Stromal cell of bone marrow (primary cell): ENCODE measurements around the gene YKT6.
A peak's percentile ranks its signal among the peaks of the same experiment; 100 is the strongest.
"Not testable (repeated sequence)": the region's sequence is repeated elsewhere in the genome, so short reads cannot be mapped to it uniquely, and the experiment has no call there.

Experiments used
- DNase-seq: peaks from one replicate; pipeline ENCODE4 v3.0.0-alpha.2; 2012; ENCODE audit warnings: low read depth

The YKT6 gene

GRCh38 chr7:44172803-44173424 is 27.9 kb upstream of the YKT6 start:
- no peak for DNase-seq

GRCh38 chr7:44173911-44174693 is 26.7 kb upstream of the YKT6 start:
- DNase-seq, result no peak

DNA sequence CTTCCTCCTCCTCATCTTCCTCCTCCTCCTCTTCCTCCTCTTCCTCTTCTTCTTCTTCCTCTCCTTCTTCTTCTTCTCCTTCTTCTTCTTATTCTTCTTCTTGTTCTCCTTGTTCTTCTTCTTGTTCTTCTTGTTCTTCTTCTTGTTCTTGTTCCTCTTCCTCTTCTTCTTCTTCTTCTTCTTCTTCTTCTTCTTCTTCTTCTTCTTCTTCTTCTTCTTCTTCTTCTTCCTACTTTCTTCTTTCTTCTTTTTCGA is 26.2 kb upstream of the YKT6 start:
- not testable (repeated sequence) for DNase-seq

GRCh38 chr7:44175730-44176129 is 25.0 kb upstream of the YKT6 start:
- no peak for DNase-seq

DNA sequence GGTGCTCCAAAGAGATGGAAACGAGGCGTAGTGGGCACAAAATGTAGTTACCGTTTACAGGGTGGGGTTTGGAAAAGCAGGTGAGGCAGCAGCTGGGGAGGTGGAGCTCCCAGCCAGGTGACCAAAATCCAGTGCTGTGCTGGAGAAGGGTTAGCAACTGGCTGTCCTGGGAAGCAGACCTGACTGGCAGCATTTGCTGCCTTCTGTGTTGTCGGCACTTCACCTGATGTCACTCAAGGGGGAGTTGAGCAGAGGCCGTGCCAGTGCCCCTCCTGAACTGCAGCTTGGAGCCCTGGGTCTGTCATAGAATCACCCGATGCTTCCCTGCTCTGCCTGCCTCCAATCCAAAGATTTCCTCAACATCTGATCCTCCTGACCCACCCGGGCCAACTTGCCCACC is 24.3 kb upstream of the YKT6 start:
- no peak for DNase-seq

DNA sequence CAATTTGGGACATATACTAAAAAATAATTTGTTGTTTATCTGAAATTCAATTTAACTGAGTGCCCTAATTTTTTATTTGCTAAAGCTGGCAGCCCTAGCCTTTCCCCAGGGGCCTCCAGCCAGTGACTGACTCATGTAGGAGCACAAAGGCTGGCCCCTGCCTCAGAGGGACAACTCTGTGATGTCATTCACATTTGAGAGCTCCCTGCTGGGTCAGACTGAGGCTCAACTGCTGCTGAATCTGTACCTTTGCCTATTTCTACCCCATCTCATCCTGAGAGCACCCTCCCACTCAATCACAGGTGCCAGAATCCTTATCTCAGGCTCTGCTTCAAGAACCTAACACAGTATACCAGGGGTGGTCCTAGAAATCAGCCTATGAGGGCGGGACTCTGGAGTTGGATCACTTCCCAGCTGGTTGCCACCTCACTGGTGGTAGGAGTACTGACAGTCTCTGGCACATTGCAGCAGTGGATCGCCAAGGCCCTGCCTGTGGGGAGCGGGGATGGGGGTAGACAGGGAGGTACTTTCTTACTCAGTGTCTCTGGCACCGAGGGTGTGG is 23.1 kb upstream of the YKT6 start:
- DNase-seq, result peak; percentile 32

DNA sequence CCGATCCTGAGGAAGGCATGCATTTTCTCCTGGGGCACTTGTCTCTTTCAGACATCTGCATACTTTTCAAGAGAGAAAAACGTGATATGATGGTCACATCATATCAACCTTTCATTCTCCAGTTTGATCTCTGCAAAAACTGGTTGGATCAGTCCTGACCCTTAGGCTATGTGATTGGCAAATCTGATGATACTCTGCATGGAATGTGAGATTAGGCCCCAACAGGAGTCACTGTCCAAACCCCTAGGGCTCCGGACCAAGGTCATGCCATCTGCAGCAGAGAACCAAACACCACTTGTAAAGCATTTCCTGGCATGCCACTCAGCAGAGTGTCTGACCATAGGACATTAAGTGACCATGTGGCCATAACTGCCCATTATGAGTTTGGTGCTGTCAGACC is 20.1 kb upstream of the YKT6 start:
- DNase-seq, result no peak

- DNase-seq, result no peak
Observed at GRCh38 chr7:44182827-44183226, 18.0 kb upstream of the YKT6 start.

GRCh38 chr7:44183386-44183785 is 17.4 kb upstream of the YKT6 start:
- no peak for DNase-seq

- DNase-seq, result peak; percentile 67
Observed at GRCh38 chr7:44184206-44184872, 16.4 kb upstream of the YKT6 start.

- no peak for DNase-seq
Observed at GRCh38 chr7:44184873-44185446, 15.8 kb upstream of the YKT6 start.

GRCh38 chr7:44185729-44186128 is 15.0 kb upstream of the YKT6 start:
- no peak for DNase-seq

DNA sequence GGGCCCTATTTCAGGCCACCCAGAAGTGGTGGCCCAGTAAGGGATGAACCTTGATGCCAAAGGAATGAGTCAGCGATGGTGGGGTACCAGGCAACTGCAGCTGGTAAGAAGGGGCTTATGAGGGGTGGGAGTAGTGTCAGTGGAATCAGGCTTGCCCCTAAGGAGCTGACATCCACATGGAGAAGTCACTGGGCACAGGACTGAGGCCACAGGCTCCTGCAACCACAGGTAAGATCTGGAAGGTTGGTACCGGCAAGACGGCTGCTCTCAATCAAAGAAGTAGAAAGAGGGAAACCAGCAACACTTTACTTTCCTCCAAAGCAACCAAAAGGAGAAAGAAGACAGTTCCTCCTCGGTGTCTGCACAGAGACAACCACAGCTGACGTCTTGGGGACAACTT is 14.0 kb upstream of the YKT6 start:
- no peak for DNase-seq

- no peak for DNase-seq
Observed at GRCh38 chr7:44187636-44188416, 13.0 kb upstream of the YKT6 start.

DNA sequence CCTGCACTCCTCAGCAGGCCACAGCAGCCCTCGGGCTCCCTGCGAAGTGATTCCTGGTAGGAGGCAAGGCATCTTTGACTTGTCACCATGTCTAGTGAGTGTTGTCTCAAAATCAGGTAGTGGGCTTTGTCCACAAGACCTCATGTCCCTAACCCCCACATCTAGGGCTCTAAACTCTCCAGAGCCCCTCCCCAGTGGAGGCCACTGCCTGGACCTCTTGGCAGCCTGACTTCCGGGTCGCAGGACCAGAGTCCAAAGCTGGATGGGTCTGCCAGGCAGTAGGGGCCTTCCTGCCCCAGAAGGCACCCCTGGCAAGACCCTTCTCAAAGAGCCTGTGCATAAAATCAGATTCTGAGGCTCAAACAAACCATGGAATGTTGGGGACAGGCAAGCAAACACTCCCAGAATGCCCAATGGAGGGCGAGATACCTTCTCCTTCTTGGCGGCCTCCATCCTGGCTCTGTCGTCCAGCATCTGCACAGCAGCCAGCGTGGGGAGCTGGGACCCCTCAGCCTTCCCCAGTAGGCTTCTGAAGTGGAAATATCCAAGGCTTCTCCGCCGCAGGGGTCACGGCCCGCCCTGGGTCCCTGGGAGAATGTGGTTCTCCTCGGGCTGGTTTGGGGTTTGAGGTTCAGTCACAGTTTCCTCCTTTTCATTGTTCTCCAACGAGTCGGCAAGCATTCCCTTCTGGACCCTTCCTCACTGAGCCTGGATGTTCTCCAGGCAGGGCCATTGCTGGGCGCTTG is 12.1 kb upstream of the YKT6 start:
- no peak for DNase-seq

DNA sequence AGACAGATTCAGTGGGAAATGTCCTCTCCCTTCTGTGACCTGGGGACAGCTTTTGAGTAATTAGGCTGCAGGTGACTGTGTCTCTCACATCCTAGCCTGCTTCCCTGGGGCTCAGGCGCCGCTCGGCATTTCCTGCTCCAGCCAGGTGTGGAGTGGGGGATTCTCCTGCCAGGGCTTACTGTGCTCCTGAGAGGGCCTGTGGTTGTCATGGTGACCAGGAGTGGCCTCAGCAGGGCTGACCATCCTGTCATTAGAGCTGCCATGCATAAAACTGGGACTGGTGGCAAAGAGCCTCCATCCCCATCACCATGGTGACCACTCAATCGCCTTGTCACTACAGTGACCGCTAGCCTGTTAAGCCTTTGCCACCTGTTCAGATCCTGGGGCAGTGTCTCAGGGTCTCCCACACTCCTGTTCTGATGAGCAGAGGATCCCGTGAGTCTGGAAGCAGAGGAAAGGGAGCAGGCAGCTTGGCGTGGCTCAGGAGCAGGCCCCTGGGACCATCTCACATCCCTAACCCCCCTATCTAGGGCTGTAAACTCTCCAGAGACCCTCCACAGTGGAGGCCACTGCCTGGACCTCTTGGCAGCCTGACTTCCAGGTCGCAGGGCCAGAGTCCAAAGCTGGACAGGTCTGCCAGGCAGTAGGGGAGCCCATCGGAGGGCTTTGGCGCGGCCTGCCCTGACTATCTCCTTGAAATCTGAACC is 11.3 kb upstream of the YKT6 start, which contains the start of gene GCK:
Gene GCK (minus strand): TSS at position 154 of the 707 bp plus-strand sequence. CDS start 486 bp downstream, outside the sequence.
- no peak for DNase-seq

GRCh38 chr7:44189993-44190872 is 10.5 kb upstream of the YKT6 start:
- no peak for DNase-seq

DNA sequence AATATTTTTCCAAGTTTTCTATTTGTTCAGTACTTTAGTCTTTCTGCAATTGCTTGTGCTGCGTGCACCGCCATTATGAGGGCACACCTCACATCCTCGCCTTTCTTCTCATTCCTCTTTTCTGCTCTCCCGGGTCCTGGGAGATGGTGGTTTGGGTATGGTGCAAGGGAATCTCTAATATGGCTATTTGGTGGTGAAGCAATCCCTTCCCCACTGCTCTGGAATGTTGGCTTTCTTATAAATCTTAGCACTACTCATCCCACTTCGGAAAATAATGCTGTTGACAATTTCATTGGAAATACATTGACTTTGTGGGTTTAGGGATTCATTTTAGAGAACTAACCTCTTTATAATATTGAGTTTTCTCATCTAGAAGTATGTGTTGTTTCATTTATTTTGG is 9.6 kb upstream of the YKT6 start:
- no peak for DNase-seq

GRCh38 chr7:44193011-44193802 is 7.6 kb upstream of the YKT6 start:
- DNase-seq, result no peak
